K562 (cell line): ENCODE data around the gene IKZF3. TPM values are rescaled to one million over a fixed set of nuclear protein-coding genes. Genes with fewer than 3 reads are reported as not detected.

ENCODE experiments used
- ATAC-seq: fragments of 200-7000 bp; cut with Tn5 transposase; 3 replicates; pipeline ENCODE4 v1.9.1; 2020; ENCODE audit warnings: moderate library complexity
- BruUV-seq: library from RNA; stranded (reverse); fragments of 400-500 nt; replicated peaks from 2 replicates; lab custom pipeline; 2021; lab: Mats Ljungman, UMichigan
- CTCF ChIA-PET: fragments of 300-600 bp; formaldehyde crosslinking; extraction: SDS; loops from one replicate; lab custom pipeline; 2021; ENCODE audit warnings: low intra/inter-chr PET ratio; lab: Yijun Ruan, JAX
- POLR2A ChIA-PET: fragments of 300-600, 350-650 bp; sonication (Branson Sonifier 250); formaldehyde crosslinking; extraction: SDS; loops from one replicate; lab custom pipeline; 2021; ENCODE audit warnings: antibody characterized with exemption, inconsistent platforms; lab: Yijun Ruan, JAX
- DNase-seq, 4 experiments: peaks; one replicate each; pipeline versions ENCODE4 v3.0.0 to v3.0.0-alpha.2; 2011 to 2018; ENCODE audit warnings: low spot score in 3 of 4, mixed read lengths in 3 of 4; ENCODE audit errors: extremely low read depth in 1 of 4
- FAIRE-seq: peaks from 2 replicates; lab custom pipeline; 2011; peaks lifted over from hg19 to GRCh38; lab: Jason Lieb, UNC
- H2AFZ ChIP-seq: 2 replicates; pipeline ENCODE4 v1.6.0; 2011; ENCODE audit warnings: low read depth, low read length, control low read depth, inconsistent platforms
- H3K27ac ChIP-seq: fragments of 200-600 bp; 3 replicates; pipeline ENCODE4 v1.8.0; 2011; ENCODE audit warnings: low read depth, mild to moderate bottlenecking, control low read depth, inconsistent platforms, low read length, moderate library complexity, mixed read lengths; ENCODE audit errors: extremely low read depth
- H3K27me3 ChIP-seq, 2 experiments: fragments of 300-600 bp in 1 of 2; 2 replicates in 1 of 2; 3 replicates in 1 of 2; pipeline versions ENCODE4 v1.6.0 to v1.8.0; 2011; ENCODE audit warnings: inconsistent platforms in 2 of 2, low read length in 2 of 2, mild to moderate bottlenecking in 1 of 2, mixed read lengths in 1 of 2, moderate library complexity in 1 of 2; ENCODE audit not compliant: control insufficient read depth in 2 of 2, insufficient read depth in 2 of 2
- H3K36me3 ChIP-seq: fragments of 300-600 bp; 3 replicates; pipeline ENCODE4 v1.8.0; 2011; ENCODE audit warnings: mild to moderate bottlenecking, low read length, inconsistent platforms; ENCODE audit not compliant: control insufficient read depth, insufficient read depth
- H3K4me1 ChIP-seq, 2 experiments: fragments of 200-600 bp in 1 of 2; replicated peaks in 1 of 2; 2 replicates in 1 of 2; 3 replicates in 1 of 2; pipeline versions ENCODE4 v1.5.1 to v1.8.0; 2011; ENCODE audit warnings: inconsistent platforms in 2 of 2, low read length in 2 of 2, mild to moderate bottlenecking in 1 of 2, mixed read lengths in 1 of 2, moderate library complexity in 1 of 2; ENCODE audit not compliant: control insufficient read depth in 2 of 2, insufficient read depth in 2 of 2
- H3K4me2 ChIP-seq: 2 replicates; pipeline ENCODE4 v1.6.1; 2011; ENCODE audit warnings: low read length, control low read depth, inconsistent platforms, mixed read lengths; ENCODE audit not compliant: insufficient read depth
- H3K4me3 ChIP-seq: fragments of 200-600 bp; sonication (generic), shearing (Covaris generic); 2 replicates; pipeline ENCODE4 v1.5.1; 2016; ENCODE audit warnings: control low read depth, inconsistent platforms
- H3K79me2 ChIP-seq: fragments of 200-600 bp; 3 replicates; pipeline ENCODE4 v1.8.0; 2011; ENCODE audit warnings: low read length, inconsistent platforms; ENCODE audit not compliant: control insufficient read depth, insufficient read depth
- H3K9ac ChIP-seq, 2 experiments: 2 replicates each; pipeline versions ENCODE4 v1.6.0 to v1.6.1; 2011; ENCODE audit warnings: low read depth in 2 of 2, low read length in 2 of 2, control low read depth in 1 of 2, inconsistent platforms in 1 of 2, mild to moderate bottlenecking in 1 of 2, mixed read lengths in 1 of 2; ENCODE audit not compliant: insufficient read depth in 1 of 2
- H3K9me1 ChIP-seq: one replicate; pipeline ENCODE4 v1.6.0; 2011; ENCODE audit warnings: inconsistent platforms, mild to moderate bottlenecking, low read length, moderate library complexity; ENCODE audit not compliant: control insufficient read depth, insufficient read depth
- H3K9me3 ChIP-seq: replicated peaks from 2 replicates; pipeline ENCODE4 v1.5.1; 2011; ENCODE audit warnings: low read depth, low read length, inconsistent platforms; ENCODE audit not compliant: control insufficient read depth, insufficient read depth
- H4K20me1 ChIP-seq: replicated peaks from 2 replicates; pipeline ENCODE4 v1.6.1; 2011; ENCODE audit warnings: low read length, inconsistent platforms, mixed read lengths; ENCODE audit not compliant: control insufficient read depth, insufficient read depth
- C11orf30 ChIP-seq: fragments of 450-650 bp; IDR thresholded peaks from 2 replicates; pipeline ENCODE4 v1.6.1; 2016; ENCODE audit warnings: low read depth, mild to moderate bottlenecking
- EGR1 ChIP-seq: fragments of 450-650 bp; conservative IDR thresholded peaks from 2 replicates; pipeline ENCODE4 v1.6.1; 2017; ENCODE audit warnings: mild to moderate bottlenecking
- EHMT2 ChIP-seq: fragments of 450-650 bp; IDR thresholded peaks from 2 replicates; pipeline ENCODE4 v1.6.1; 2018; ENCODE audit warnings: antibody characterized with exemption
- FOS ChIP-seq: IDR thresholded peaks from 3 replicates; pipeline ENCODE4 v1.6.1; 2011; ENCODE audit not compliant: insufficient read length; ENCODE audit errors: extremely low read depth
- GATAD2B ChIP-seq: fragments of 450-650 bp; IDR thresholded peaks from 2 replicates; pipeline ENCODE4 v1.6.1; 2017; ENCODE audit warnings: mild to moderate bottlenecking, borderline replicate concordance
- JUND ChIP-seq, 2 experiments: IDR thresholded peaks; 2 replicates in 1 of 2; 3 replicates in 1 of 2; pipeline ENCODE4 v1.6.1; 2011; ENCODE audit warnings: borderline replicate concordance in 2 of 2, low read depth in 2 of 2, low read length in 2 of 2, improper control_type of control experiment in 1 of 2, missing biosample characterization in 1 of 2, missing genetic modification characterization in 1 of 2, missing genetic modification reagents in 1 of 2
- MEF2A ChIP-seq: IDR thresholded peaks from 2 replicates; pipeline ENCODE4 v1.6.1; 2011; ENCODE audit warnings: low read depth, mild to moderate bottlenecking, low read length, moderate library complexity; ENCODE audit not compliant: control insufficient read depth
- MTA3 ChIP-seq: fragments of 450-650 bp; formaldehyde crosslinking; IDR thresholded peaks from 2 replicates; pipeline ENCODE4 v1.6.1; 2017; ENCODE audit warnings: mild to moderate bottlenecking, borderline replicate concordance
- NCOA1 ChIP-seq: fragments of 450-650 bp; IDR thresholded peaks from 2 replicates; pipeline ENCODE4 v1.6.1; 2016; ENCODE audit warnings: low read depth
- NR0B1 ChIP-seq: fragments of 450-650 bp; IDR thresholded peaks from one replicate; pipeline ENCODE4 v1.6.1; 2018; ENCODE audit warnings: mild to moderate bottlenecking, moderate library complexity; ENCODE audit not compliant: partially characterized antibody
- RBM34 ChIP-seq: fragments of 200-400 bp; formaldehyde crosslinking; IDR thresholded peaks from 2 replicates; pipeline ENCODE4 v1.6.1; 2018; ENCODE audit warnings: low read length, borderline replicate concordance; ENCODE audit not compliant: insufficient read depth
- ZNF124 ChIP-seq: sonication (generic); formaldehyde crosslinking; IDR thresholded peaks from 2 replicates; pipeline ENCODE4 v1.8.1; 2022; ENCODE audit warnings: missing genetic modification reagents
- ZNF311 ChIP-seq: fragments of 250-450 bp; sonication (Bioruptor Pico); IDR thresholded peaks from 2 replicates; pipeline ENCODE4 v1.4.0; 2020; ENCODE audit warnings: mild to moderate bottlenecking, moderate library complexity
- ZNF444 ChIP-seq: fragments of 250-450 bp; sonication (Bioruptor Pico); IDR thresholded peaks from 2 replicates; pipeline ENCODE4 v1.4.0; 2020; ENCODE audit warnings: mild to moderate bottlenecking, moderate library complexity
- ZNF57 ChIP-seq: fragments of 450-650 bp; formaldehyde crosslinking; IDR thresholded peaks from 2 replicates; pipeline ENCODE4 v1.4.0; 2020; ENCODE audit warnings: mild to moderate bottlenecking, moderate library complexity
- WGBS: fragments of 100-300 bp; shearing (Covaris generic); methylation state at CpG from one replicate; pipeline ENCODE4 v1.1.6; 2016; ENCODE audit warnings: low coverage, mixed read lengths; ENCODE audit not compliant: insufficient coverage; ENCODE audit errors: missing lambda C conversion rate; 5-methylcytosine and 5-hydroxymethylcytosine counted together
- in situ Hi-C: fragments of 300-500 bp; cut with MboI; formaldehyde crosslinking; loops from 4 replicates; pipeline ENCODE4 v1.15.0; 2018; ENCODE audit warnings: inconsistent platforms, mixed read lengths
- intact Hi-C: fragments of 100-400 bp; cut with micrococcal nuclease; formaldehyde crosslinking; loops from 2 replicates; pipeline ENCODE4 v1.14.2; 2022
- polyA plus RNA-seq, 8 experiments: library from polyadenylated mRNA; depleted of rRNA in 4 of 8; stranded (reverse) in 5 of 8; unstranded in 3 of 8; fragments of >200 nt; fragmentation: Nextera tagmentation in 2 of 8; fragmentation: Illumina TruSeq in 1 of 8; extraction: Ambion mirVana in 2 of 8; extraction: Trizol in 1 of 8; gene quantifications; 2 replicates each; pipeline versions ENCODE4 v1.2.1 to v1.2.3, GENCODE V29; 2011 to 2014; ENCODE audit warnings: inconsistent platforms in 1 of 8, missing spikeins in 1 of 8
- total RNA-seq, 7 experiments: library from RNA; depleted of rRNA in 6 of 7; stranded (reverse); fragments of >200 nt in 6 of 7; fragmentation: Illumina TruSeq in 2 of 7; extraction: Trizol in 2 of 7; gene quantifications; 2 replicates each; pipeline versions ENCODE4 v1.2.1 to v1.2.3, GENCODE V29; 2011 to 2021; ENCODE audit warnings: low replicate concordance in 1 of 7

Gene IKZF3
- total and polyA plus RNA-seq, 9 of the 15 experiments (the other 6 are each of a cell fraction or from before 2014, with no cell fraction given) = 0.06 to 1.6 (median 0.62) TPM

- POLR2A ChIA-PET = interaction anchor here (0.6 to 1.6 kb wide), 5 partner anchors 14 to 969 kb away, joined by 3 to 6 read pairs (median 6); partner anchors contain the start of genes ERBB2 and PGAP3
Observed at GRCh38 chr17:39724731-39725130, 139.4 kb downstream of the IKZF3 start.

GRCh38 chr17:39722965-39723848 lies 140.9 kb downstream of the IKZF3 start:
- no peaks in the 10 kb centered on the region for H3K27me3 ChIP-seq
- BruUV-seq = no TSS peak
- in situ Hi-C loops = no loop called here
- peak overlapping the region; percentile 88 for H3K4me2 ChIP-seq
- H3K9me3 ChIP-seq = no peaks in the 10 kb centered on the region
- no peaks in the 10 kb centered on the region for H3K9me1 ChIP-seq
- FAIRE-seq (peak; percentile 99), DNase-seq (peak; percentile 93 to 96 (median 96)), ATAC-seq (peak; percentile 97)
- H3K9ac ChIP-seq = peak overlapping the region; percentile 65 to 95
- ChIA-PET POLR2A (interaction anchor here (0.6 to 1.6 kb wide), 10 partner anchors 12 to 101 kb away, joined by 3 to 6 read pairs (median 4); partner anchors contain the start of gene PGAP3), CTCF (no interaction called here)
- H3K4me3 ChIP-seq = peak overlapping the region; percentile 53
- 12% methylated on average over 30 of the region's 34 CpGs for WGBS
- no peaks in the 10 kb centered on the region for H4K20me1 ChIP-seq
- intact Hi-C loops = no loop called here
- no peaks in the 10 kb centered on the region for H3K79me2 ChIP-seq
- H3K4me1 ChIP-seq = peaks cover 6 to 43% of the 10 kb centered on the region in 2 experiments; a peak in 4 of 5 replicates
- peak overlapping the region; percentile 93 for H2AFZ ChIP-seq
- peaks cover 8% of the 10 kb centered on the region; the same call in 1 of the 3 replicates for H3K36me3 ChIP-seq
- H3K27ac ChIP-seq = peak overlapping the region; percentile 76
- no peak for TF ChIP-seq ZNF444 (CRISPR knock-in tag)
- no peak for TF ChIP-seq ZNF124 (CRISPR knock-in tag)
- TF ChIP-seq NR0B1 = no peak
- no peak for TF ChIP-seq JUND (IDR thresholded peaks at IDR 0.05; ENCODE audit: borderline replicate concordance, low read depth, low read length)
- TF ChIP-seq JUND (tag; IDR thresholded peaks at IDR 0.05; ENCODE audit: borderline replicate concordance, low read depth, low read length) = no peak
- TF ChIP-seq MEF2A = no peak
- no peak for TF ChIP-seq GATAD2B
- no peak for TF ChIP-seq NCOA1
- TF ChIP-seq RBM34 = no peak
- TF ChIP-seq MTA3 = 0 out of 2 replicates have a peak, but pooled peaks have one; percentile 51
- TF ChIP-seq EGR1 = peak; percentile 66
- no peak for TF ChIP-seq ZNF57 (CRISPR knock-in tag)
- no peak for TF ChIP-seq ZNF311 (CRISPR knock-in tag)

More at GRCh38 chr17:39724731-39725130, 139.4 kb downstream of the IKZF3 start:
- Histone ChIP-seq H3K36me3 (peaks cover 22% of the 10 kb centered on the region; the same call in 1 of the 3 replicates), H3K27me3 (no peaks in the 10 kb centered on the region), H3K4me3 (no peak overlapping the region), H3K79me2 (peaks cover 9% of the 10 kb centered on the region), H2AFZ (no peak overlapping the region), H3K9me3 (no peaks in the 10 kb centered on the region), H3K27ac (peak overlapping the region; percentile 76), H3K4me1 (peaks cover 10 to 43% of the 10 kb centered on the region in 2 experiments; a peak in 4 of 5 replicates), H3K4me2 (peak overlapping the region; percentile 65), H4K20me1 (no peaks in the 10 kb centered on the region), H3K9ac (peak overlapping the region; percentile 40 to 84; a peak in 3 of 4 replicates), H3K9me1 (no peaks in the 10 kb centered on the region)
- no peak for ATAC-seq
- no peak for TF ChIP-seq FOS
- no peak for TF ChIP-seq EHMT2
- no peak for TF ChIP-seq C11orf30
- intact Hi-C loops = no loop called here
- no TSS peak for BruUV-seq
- in situ Hi-C loops = no loop called here
- no peak for FAIRE-seq
- DNase-seq = no peak
- CTCF ChIA-PET = no interaction called here
- WGBS = 90% methylated on average over 13 of the region's 13 CpGs
